ENCODE data around the gene POU6F2. TPM values are rescaled to one million over a fixed set of nuclear protein-coding genes. Genes with fewer than 3 reads are reported as not detected.

POU6F2 gene
- total and polyA plus RNA-seq, 2 experiments from 2014 or later = 7.2 to 7.3 TPM

DNA sequence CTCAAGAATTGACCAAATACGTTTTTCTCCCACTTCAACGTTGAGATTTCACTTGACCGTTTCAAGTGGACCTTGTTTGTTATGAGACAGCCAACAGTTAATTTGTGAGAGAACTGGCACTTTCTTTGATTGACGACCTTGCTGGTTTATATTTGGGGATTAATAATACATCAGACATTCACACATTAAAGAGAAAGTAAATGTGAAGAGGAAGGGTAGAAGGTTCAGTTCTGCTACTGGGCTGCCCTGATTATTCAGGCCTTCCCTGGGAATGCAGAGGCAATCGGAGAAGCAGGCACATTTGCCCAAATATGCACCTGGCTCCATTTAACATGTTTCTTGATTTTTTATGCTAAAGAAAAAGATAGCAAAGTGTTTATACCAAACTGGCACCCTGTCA is 114.1 kb downstream of the POU6F2 start (continued):
- TF ChIP-seq, protein P1, sequence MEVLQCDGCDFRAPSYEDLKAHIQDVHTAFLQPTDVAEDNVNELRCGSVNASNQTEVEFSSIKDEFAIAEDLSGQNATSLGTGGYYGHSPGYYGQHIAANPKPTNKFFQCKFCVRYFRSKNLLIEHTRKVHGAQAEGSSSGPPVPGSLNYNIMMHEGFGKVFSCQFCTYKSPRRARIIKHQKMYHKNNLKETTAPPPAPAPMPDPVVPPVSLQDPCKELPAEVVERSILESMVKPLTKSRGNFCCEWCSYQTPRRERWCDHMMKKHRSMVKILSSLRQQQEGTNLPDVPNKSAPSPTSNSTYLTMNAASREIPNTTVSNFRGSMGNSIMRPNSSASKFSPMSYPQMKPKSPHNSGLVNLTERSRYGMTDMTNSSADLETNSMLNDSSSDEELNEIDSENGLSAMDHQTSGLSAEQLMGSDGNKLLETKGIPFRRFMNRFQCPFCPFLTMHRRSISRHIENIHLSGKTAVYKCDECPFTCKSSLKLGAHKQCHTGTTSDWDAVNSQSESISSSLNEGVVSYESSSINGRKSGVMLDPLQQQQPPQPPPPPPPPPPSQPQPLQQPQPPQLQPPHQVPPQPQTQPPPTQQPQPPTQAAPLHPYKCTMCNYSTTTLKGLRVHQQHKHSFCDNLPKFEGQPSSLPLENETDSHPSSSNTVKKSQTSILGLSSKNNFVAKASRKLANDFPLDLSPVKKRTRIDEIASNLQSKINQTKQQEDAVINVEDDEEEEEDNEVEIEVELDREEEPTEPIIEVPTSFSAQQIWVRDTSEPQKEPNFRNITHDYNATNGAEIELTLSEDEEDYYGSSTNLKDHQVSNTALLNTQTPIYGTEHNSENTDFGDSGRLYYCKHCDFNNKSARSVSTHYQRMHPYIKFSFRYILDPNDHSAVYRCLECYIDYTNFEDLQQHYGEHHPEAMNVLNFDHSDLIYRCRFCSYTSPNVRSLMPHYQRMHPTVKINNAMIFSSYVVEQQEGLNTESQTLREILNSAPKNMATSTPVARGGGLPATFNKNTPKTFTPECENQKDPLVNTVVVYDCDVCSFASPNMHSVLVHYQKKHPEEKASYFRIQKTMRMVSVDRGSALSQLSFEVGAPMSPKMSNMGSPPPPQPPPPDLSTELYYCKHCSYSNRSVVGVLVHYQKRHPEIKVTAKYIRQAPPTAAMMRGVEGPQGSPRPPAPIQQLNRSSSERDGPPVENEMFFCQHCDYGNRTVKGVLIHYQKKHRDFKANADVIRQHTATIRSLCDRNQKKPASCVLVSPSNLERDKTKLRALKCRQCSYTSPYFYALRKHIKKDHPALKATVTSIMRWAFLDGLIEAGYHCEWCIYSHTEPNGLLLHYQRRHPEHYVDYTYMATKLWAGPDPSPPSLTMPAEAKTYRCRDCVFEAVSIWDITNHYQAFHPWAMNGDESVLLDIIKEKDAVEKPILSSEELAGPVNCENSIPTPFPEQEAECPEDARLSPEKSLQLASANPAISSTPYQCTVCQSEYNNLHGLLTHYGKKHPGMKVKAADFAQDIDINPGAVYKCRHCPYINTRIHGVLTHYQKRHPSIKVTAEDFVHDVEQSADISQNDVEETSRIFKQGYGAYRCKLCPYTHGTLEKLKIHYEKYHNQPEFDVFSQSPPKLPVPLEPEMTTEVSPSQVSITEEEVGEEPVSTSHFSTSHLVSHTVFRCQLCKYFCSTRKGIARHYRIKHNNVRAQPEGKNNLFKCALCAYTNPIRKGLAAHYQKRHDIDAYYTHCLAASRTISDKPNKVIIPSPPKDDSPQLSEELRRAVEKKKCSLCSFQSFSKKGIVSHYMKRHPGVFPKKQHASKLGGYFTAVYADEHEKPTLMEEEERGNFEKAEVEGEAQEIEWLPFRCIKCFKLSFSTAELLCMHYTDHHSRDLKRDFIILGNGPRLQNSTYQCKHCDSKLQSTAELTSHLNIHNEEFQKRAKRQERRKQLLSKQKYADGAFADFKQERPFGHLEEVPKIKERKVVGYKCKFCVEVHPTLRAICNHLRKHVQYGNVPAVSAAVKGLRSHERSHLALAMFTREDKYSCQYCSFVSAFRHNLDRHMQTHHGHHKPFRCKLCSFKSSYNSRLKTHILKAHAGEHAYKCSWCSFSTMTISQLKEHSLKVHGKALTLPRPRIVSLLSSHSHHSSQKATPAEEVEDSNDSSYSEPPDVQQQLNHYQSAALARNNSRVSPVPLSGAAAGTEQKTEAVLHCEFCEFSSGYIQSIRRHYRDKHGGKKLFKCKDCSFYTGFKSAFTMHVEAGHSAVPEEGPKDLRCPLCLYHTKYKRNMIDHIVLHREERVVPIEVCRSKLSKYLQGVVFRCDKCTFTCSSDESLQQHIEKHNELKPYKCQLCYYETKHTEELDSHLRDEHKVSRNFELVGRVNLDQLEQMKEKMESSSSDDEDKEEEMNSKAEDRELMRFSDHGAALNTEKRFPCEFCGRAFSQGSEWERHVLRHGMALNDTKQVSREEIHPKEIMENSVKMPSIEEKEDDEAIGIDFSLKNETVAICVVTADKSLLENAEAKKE (CRISPR knock-in tag; IDR thresholded peaks at IDR 0.05) = no peak
- TF ChIP-seq POLR2AphosphoS5 (IDR thresholded peaks at IDR 0.05; ENCODE audit: low read depth) (no peak), ZNF331 (CRISPR knock-in tag; IDR thresholded peaks at IDR 0.05; ENCODE audit: low read depth) (no peak), JUNB (IDR thresholded peaks at IDR 0.05; ENCODE audit: unreplicated experiment) (no peak), CREB1 (CRISPR knock-in tag; IDR thresholded peaks at IDR 0.05; ENCODE audit: low read depth) (no peak), NANOG (IDR thresholded peaks at IDR 0.05; ENCODE audit: borderline replicate concordance) (no peak), ZNF114 (CRISPR knock-in tag; IDR thresholded peaks at IDR 0.05) (no peak)
- TF ChIP-seq, protein P2, sequence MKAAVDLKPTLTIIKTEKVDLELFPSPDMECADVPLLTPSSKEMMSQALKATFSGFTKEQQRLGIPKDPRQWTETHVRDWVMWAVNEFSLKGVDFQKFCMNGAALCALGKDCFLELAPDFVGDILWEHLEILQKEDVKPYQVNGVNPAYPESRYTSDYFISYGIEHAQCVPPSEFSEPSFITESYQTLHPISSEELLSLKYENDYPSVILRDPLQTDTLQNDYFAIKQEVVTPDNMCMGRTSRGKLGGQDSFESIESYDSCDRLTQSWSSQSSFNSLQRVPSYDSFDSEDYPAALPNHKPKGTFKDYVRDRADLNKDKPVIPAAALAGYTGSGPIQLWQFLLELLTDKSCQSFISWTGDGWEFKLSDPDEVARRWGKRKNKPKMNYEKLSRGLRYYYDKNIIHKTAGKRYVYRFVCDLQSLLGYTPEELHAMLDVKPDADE (IDR thresholded peaks at IDR 0.05) = no peak
- TF ChIP-seq, protein P3, sequence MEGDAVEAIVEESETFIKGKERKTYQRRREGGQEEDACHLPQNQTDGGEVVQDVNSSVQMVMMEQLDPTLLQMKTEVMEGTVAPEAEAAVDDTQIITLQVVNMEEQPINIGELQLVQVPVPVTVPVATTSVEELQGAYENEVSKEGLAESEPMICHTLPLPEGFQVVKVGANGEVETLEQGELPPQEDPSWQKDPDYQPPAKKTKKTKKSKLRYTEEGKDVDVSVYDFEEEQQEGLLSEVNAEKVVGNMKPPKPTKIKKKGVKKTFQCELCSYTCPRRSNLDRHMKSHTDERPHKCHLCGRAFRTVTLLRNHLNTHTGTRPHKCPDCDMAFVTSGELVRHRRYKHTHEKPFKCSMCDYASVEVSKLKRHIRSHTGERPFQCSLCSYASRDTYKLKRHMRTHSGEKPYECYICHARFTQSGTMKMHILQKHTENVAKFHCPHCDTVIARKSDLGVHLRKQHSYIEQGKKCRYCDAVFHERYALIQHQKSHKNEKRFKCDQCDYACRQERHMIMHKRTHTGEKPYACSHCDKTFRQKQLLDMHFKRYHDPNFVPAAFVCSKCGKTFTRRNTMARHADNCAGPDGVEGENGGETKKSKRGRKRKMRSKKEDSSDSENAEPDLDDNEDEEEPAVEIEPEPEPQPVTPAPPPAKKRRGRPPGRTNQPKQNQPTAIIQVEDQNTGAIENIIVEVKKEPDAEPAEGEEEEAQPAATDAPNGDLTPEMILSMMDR (conservative IDR thresholded peaks at IDR 0.05; ENCODE audit: low read depth in 2 of 2) = no peak

Measured in GM23338 (cell line).